ENCODE measurements around the gene ARRDC1.

Gene ARRDC1

GRCh38 chr9:137646341-137646740 is 40.9 kb downstream of the ARRDC1 start (continued):
- no peak for TF ChIP-seq KLF17 (tag by site-specific recombination; IDR thresholded peaks at IDR 0.05)

- no peak overlapping the region for H3K4me3 ChIP-seq (ENCODE audit: low read depth, low read length)
- H3K36me3 ChIP-seq (ENCODE audit: control insufficient read depth in 2 of 2, insufficient read depth in 1 of 2, low read length in 2 of 2), result peaks cover 8 to 9% of the 10 kb centered on the region in 2 experiments
- H3K9me3 ChIP-seq (ENCODE audit: control insufficient read depth, insufficient read depth, low read depth, low read length), result no peaks in the 10 kb centered on the region
- CTCF ChIA-PET, result interaction anchor here (0.7 to 1.5 kb wide), 2 partner anchors 26 kb away, joined by 3 to 4 read pairs; no protein-coding TSS in a partner anchor
- TF ChIP-seq ZNF112 (tag by site-specific recombination; IDR thresholded peaks at IDR 0.05) (no peak), ZNF670 (tag by site-specific recombination; IDR thresholded peaks at IDR 0.05; ENCODE audit: low read depth) (no peak), ZBTB7A (tag by site-specific recombination; IDR thresholded peaks at IDR 0.05; ENCODE audit: low read depth) (no peak), ZNF596 (tag by site-specific recombination; IDR thresholded peaks at IDR 0.05) (no peak), WT1 (tag by site-specific recombination; IDR thresholded peaks at IDR 0.05) (no peak), AEBP2 (tag by site-specific recombination; IDR thresholded peaks at IDR 0.05; ENCODE audit: borderline replicate concordance) (no peak), ZNF549 (tag by site-specific recombination; IDR thresholded peaks at IDR 0.05) (no peak), ZNF747 (tag by site-specific recombination; IDR thresholded peaks at IDR 0.05) (no peak), ZNF529 (tag by site-specific recombination; IDR thresholded peaks at IDR 0.05; ENCODE audit: insufficient replicate concordance) (no peak), ZBTB8A (tag by site-specific recombination; IDR thresholded peaks at IDR 0.05) (no peak), ZNF391 (tag by site-specific recombination; IDR thresholded peaks at IDR 0.05; ENCODE audit: borderline replicate concordance, low read depth) (no peak), BCL6B (tag by site-specific recombination; IDR thresholded peaks at IDR 0.05) (no peak), ZNF174 (tag by site-specific recombination; IDR thresholded peaks at IDR 0.05) (no peak), ZNF350 (tag by site-specific recombination; IDR thresholded peaks at IDR 0.05) (no peak), GLIS2 (tag by site-specific recombination; IDR thresholded peaks at IDR 0.05) (no peak), ZNF624 (tag by site-specific recombination; IDR thresholded peaks at IDR 0.05) (no peak), ZBTB44 (tag by site-specific recombination; IDR thresholded peaks at IDR 0.05) (no peak)
- H3K4me1 ChIP-seq (ENCODE audit: control insufficient read depth, insufficient read depth, low read length), result 0 out of 2 replicates have a peak, but pooled peaks cover 4% of the 10 kb centered on the region
- no peak overlapping the region; the same call in 1 of the 2 replicates for H3K27ac ChIP-seq (ENCODE audit: extremely low read depth, low read depth, low read length)
- POLR2A ChIA-PET, result interaction anchor here (0.5 kb wide), 1 partner anchor 12 kb away, joined by 3 read pairs; no protein-coding TSS in a partner anchor
These were observed 41.7 kb downstream of the ARRDC1 start for GRCh38 chr9:137647096-137647714.
